ENCODE results near the gene KIF18A. TPM values are rescaled to one million over a fixed set of nuclear protein-coding genes. Genes with fewer than 3 reads are reported as not detected.

Gene KIF18A
- total and polyA plus RNA-seq, 4 donors: 0.08 to 21.4 (median 0.20) TPM

- no peak overlapping the region for H3K9ac ChIP-seq (ENCODE audit: low read depth in 1 of 2, low read length in 2 of 2)
- H3K4me3 ChIP-seq (ENCODE audit: low read depth in 1 of 3, low read length in 3 of 3): no peak overlapping the region
- no peaks in the 10 kb centered on the region for H3K4me1 ChIP-seq (ENCODE audit: control insufficient read depth in 4 of 4, insufficient read depth in 4 of 4, low read length in 3 of 4)
- no peaks in the 10 kb centered on the region for H3K27me3 ChIP-seq (ENCODE audit: control insufficient read depth in 4 of 4, insufficient read depth in 4 of 4, low read length in 3 of 4)
- H3K27ac ChIP-seq (ENCODE audit: low read depth in 1 of 2, low read length in 2 of 2): no peak overlapping the region
- 89% methylated on average over 3 of the region's 3 CpGs for WGBS
- TF ChIP-seq TAF1 (conservative IDR thresholded peaks at IDR 0.05) (no peak), HNF4G (IDR thresholded peaks at IDR 0.05) (no peak), JUND (IDR thresholded peaks at IDR 0.05) (no peak), REST (IDR thresholded peaks at IDR 0.05) (no peak), NR2F2 (IDR thresholded peaks at IDR 0.05) (no peak), RAD21 (IDR thresholded peaks at IDR 0.05) (no peak), YY1 (IDR thresholded peaks at IDR 0.05) (no peak), HNF4A (conservative IDR thresholded peaks at IDR 0.05) (no peak), GABPA (IDR thresholded peaks at IDR 0.05 in 1 of 2, conservative IDR thresholded peaks at IDR 0.05 in 1 of 2) (no peak)
- TF ChIP-seq, protein P1, sequence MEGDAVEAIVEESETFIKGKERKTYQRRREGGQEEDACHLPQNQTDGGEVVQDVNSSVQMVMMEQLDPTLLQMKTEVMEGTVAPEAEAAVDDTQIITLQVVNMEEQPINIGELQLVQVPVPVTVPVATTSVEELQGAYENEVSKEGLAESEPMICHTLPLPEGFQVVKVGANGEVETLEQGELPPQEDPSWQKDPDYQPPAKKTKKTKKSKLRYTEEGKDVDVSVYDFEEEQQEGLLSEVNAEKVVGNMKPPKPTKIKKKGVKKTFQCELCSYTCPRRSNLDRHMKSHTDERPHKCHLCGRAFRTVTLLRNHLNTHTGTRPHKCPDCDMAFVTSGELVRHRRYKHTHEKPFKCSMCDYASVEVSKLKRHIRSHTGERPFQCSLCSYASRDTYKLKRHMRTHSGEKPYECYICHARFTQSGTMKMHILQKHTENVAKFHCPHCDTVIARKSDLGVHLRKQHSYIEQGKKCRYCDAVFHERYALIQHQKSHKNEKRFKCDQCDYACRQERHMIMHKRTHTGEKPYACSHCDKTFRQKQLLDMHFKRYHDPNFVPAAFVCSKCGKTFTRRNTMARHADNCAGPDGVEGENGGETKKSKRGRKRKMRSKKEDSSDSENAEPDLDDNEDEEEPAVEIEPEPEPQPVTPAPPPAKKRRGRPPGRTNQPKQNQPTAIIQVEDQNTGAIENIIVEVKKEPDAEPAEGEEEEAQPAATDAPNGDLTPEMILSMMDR (IDR thresholded peaks at IDR 0.05; ENCODE audit: low read depth, low read length, missing input control): no peak
- H3K9me3 ChIP-seq (ENCODE audit: control insufficient read depth in 4 of 4, low read length in 3 of 4): no peaks in the 10 kb centered on the region
- H3K36me3 ChIP-seq (ENCODE audit: control insufficient read depth in 4 of 4, insufficient read depth in 3 of 4, low read depth in 1 of 4, low read length in 3 of 4): peaks cover 0 to 2% (median 0%) of the 10 kb centered on the region in 4 donors
- no peak for DNase-seq (ENCODE audit: low spot score)
Measured at GRCh38 chr11:28123151-28123581, 15.2 kb upstream of the KIF18A start.

- no peaks in the 10 kb centered on the region for H3K27me3 ChIP-seq (ENCODE audit: control insufficient read depth in 4 of 4, insufficient read depth in 4 of 4, low read length in 3 of 4)
- TF ChIP-seq EGR1 (IDR thresholded peaks at IDR 0.05; ENCODE audit: low read depth in 2 of 2) (no peak), SP1 (IDR thresholded peaks at IDR 0.05) (no peak), YY1 (IDR thresholded peaks at IDR 0.05) (no peak), ZBTB33 (IDR thresholded peaks at IDR 0.05) (no peak), NR2F2 (IDR thresholded peaks at IDR 0.05) (no peak), HNF4A (conservative IDR thresholded peaks at IDR 0.05) (no peak), HNF4G (IDR thresholded peaks at IDR 0.05) (no peak)
- TF ChIP-seq, protein P2, sequence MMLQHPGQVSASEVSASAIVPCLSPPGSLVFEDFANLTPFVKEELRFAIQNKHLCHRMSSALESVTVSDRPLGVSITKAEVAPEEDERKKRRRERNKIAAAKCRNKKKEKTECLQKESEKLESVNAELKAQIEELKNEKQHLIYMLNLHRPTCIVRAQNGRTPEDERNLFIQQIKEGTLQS (IDR thresholded peaks at IDR 0.05): no peak
- H3K9me3 ChIP-seq (ENCODE audit: control insufficient read depth in 4 of 4, low read length in 3 of 4): no peaks in the 10 kb centered on the region
- 96% methylated on average over 4 of the region's 4 CpGs for WGBS
- H3K27ac ChIP-seq (ENCODE audit: low read depth in 1 of 2, low read length in 2 of 2): no peak overlapping the region
- DNase-seq (ENCODE audit: low spot score): no peak
- H3K4me3 ChIP-seq (ENCODE audit: low read depth in 1 of 3, low read length in 3 of 3): no peak overlapping the region
- H3K36me3 ChIP-seq (ENCODE audit: control insufficient read depth in 4 of 4, insufficient read depth in 3 of 4, low read depth in 1 of 4, low read length in 3 of 4): peaks cover 0 to 5% (median 2%) of the 10 kb centered on the region in 4 donors
- no peak overlapping the region for H3K9ac ChIP-seq (ENCODE audit: low read depth in 1 of 2, low read length in 2 of 2)
- no peaks in the 10 kb centered on the region for H3K4me1 ChIP-seq (ENCODE audit: control insufficient read depth in 4 of 4, insufficient read depth in 4 of 4, low read length in 3 of 4)
Measured at GRCh38 chr11:28117712-28118111, 9.8 kb upstream of the KIF18A start.
